H54 (cell line): Measurements from ENCODE around the gene MAP4K4.
A peak's percentile ranks its signal among the peaks of the same experiment; 100 is the strongest.

Experiments used
- DNase-seq: peaks from one replicate; pipeline ENCODE4 v3.0.0; 2011; ENCODE audit warnings: low spot score, mixed read lengths; ENCODE audit not compliant: insufficient read length
- FAIRE-seq: peaks from 3 replicates; lab custom pipeline; 2011; peaks lifted over from hg19 to GRCh38; lab: Jason Lieb, UNC
- POLR2A ChIP-seq: IDR thresholded peaks from 2 replicates; pipeline ENCODE4 v1.6.1; 2011; ENCODE audit warnings: low read depth, mild to moderate bottlenecking, low read length

Gene MAP4K4

GRCh38 chr2:101718993-101719571 lies 21.6 kb downstream of the MAP4K4 start:
- TF ChIP-seq POLR2A: no peak
- DNase-seq (no peak), FAIRE-seq (peak; percentile 73)

GRCh38 chr2:101720732-101721131 lies 23.2 kb downstream of the MAP4K4 start:
- DNase-seq (no peak), FAIRE-seq (no peak)
- no peak for TF ChIP-seq POLR2A

DNA sequence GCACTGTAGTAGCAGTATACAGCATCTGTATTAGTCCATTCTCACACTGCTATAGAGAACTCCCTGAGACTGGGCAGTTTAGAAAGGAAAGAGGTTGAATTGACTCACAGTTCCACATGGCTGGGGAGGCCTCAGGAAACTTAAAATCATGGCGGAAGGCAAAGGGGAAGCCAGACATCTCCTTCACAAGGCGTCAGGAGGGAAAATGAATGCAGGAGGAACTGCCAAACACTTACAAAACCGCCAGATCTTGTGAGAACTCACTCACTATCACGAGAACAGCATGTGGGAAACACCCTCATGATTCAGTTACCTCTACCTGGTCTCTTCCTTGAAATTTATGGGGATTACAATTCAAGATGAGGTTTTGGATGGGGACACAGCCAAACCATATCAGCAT lies 25.4 kb downstream of the MAP4K4 start:
- DNase-seq: no peak
- no peak for FAIRE-seq
- TF ChIP-seq POLR2A: no peak

DNA sequence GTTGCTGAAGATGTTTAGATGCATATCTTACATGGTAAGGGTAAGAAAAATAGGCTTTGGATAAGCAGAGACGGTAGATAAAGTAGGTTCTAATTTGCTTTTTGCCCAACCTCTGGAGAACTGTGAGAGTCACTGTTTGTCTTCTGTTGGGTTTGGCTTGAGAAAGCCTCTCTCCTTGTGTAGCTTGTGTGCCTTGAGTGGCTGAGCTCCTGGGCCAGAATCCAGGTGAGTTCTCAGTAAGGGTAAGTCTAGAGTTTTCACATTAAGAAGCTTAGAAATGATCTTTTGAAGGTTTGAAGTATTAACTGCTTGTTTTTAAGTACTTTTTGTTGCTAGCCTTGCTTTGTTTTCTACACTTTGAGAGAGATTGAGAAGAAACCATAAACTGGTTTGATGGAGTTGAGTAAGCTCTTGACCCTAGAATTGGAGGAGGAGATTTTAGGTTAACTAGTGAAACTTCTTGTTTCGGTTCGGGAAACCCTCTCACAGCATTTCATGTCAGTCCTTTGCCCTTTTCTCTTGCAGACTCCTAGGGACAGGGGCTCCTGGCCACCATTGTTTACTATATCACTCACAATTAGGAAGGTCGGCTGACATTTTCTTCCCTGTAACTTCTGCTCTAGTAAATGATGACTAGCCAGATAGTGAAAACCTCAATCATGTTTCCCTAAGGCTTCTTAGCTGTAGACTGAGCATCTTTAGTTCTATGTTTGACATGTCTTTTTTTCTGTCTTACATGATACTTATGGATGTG lies 26.0 kb downstream of the MAP4K4 start:
- DNase-seq (no peak), FAIRE-seq (no peak)
- TF ChIP-seq POLR2A: no peak

- FAIRE-seq (no peak), DNase-seq (no peak)
- TF ChIP-seq POLR2A: no peak
Measured at GRCh38 chr2:101724125-101724474, 26.6 kb downstream of the MAP4K4 start.

DNA sequence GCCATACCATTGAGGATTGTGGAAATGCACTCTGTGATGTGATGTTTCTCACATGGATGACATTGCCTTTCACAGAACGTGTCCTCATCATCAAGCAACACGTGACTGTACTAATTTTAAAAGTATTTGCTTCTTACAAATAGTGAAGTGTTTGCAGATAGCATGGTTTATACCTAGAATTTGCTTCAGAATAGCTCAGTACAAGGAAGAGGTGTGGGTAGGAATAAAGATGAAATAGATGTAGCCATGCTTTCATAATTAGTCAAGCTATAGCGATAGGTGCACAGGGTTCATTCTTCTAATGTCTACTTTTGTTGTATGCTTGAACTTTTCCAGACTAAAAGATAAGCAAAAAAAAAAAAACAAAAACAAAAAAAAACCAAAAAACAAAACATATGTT lies 27.5 kb downstream of the MAP4K4 start:
- no peak for TF ChIP-seq POLR2A
- FAIRE-seq (no peak), DNase-seq (no peak)

GRCh38 chr2:101725515-101726192 lies 28.1 kb downstream of the MAP4K4 start:
- TF ChIP-seq POLR2A: no peak
- FAIRE-seq: no peak
- no peak for DNase-seq

DNA sequence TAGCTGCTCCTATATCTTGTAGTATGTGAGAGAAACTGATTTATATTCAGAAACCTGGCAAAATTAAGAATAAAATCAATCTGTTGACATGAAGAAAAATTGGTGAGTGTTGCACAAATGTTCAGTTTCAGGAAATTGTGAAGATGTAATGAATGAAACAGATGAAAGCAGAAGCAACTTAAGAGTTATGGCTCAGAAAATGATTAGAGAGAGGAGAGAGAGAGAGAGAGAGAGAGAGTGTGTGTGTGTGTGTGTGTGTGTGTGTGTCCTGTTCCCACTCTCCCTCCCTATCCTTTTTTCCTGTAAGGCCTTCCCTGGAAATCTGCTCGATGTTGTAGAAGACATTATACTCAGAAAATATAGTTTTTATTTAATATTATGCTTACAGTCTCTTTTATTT lies 31.4 kb downstream of the MAP4K4 start:
- DNase-seq (no peak), FAIRE-seq (no peak)
- TF ChIP-seq POLR2A: no peak

- no peak for TF ChIP-seq POLR2A
- FAIRE-seq: no peak
- no peak for DNase-seq
Measured at GRCh38 chr2:101729521-101730190, 32.1 kb downstream of the MAP4K4 start.

GRCh38 chr2:101731221-101732054 lies 33.9 kb downstream of the MAP4K4 start:
- FAIRE-seq: no peak
- no peak for DNase-seq
- TF ChIP-seq POLR2A: no peak

- no peak for TF ChIP-seq POLR2A
- FAIRE-seq (no peak), DNase-seq (no peak)
Measured at GRCh38 chr2:101732199-101732598, 34.7 kb downstream of the MAP4K4 start.

DNA sequence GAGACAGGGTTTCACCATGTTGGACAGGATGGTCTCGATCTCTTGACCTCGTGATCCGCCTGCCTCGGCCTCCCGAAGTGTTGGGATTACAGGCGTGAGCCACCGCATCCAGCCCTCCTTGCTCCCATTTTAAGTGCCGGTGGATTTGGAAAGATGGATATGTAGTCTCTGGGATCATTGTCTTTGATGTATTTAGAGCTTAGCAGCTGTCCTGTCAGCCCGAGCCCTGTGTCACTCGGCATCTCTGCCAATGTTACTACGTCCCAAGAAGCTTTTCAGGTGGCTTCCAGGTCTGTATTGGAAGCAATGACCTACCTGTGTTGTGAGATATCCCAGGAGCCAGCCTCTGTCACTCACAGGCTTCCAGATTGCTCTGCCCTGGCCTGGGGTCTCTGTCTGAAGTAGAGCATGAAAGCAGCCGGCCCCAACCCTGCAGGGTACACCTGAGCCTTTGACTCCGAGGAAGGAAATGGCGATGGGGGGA lies 35.3 kb downstream of the MAP4K4 start:
- TF ChIP-seq POLR2A: no peak
- DNase-seq (no peak), FAIRE-seq (no peak)
